Mucosa of rectum (tissue), 2 donors: ENCODE results near the gene LHPP.

Experiments used
- H3K27ac ChIP-seq, 2 donors: one replicate each; pipeline ENCODE4 v1.7.0; 2013; ENCODE audit warnings: inconsistent platforms in 2 of 2, low read depth in 2 of 2, low read length in 2 of 2
- H3K27me3 ChIP-seq, 2 donors: one replicate each; pipeline ENCODE4 v1.7.0; 2013; ENCODE audit warnings: low read length in 2 of 2; ENCODE audit not compliant: control insufficient read depth in 2 of 2, insufficient read depth in 2 of 2
- H3K36me3 ChIP-seq, 2 donors: one replicate each; pipeline ENCODE4 v1.7.0; 2013; ENCODE audit warnings: low read length in 2 of 2; ENCODE audit not compliant: control insufficient read depth in 2 of 2, insufficient read depth in 2 of 2
- H3K4me1 ChIP-seq, 2 donors: one replicate each; pipeline ENCODE4 v1.7.0; 2013; ENCODE audit warnings: low read length in 2 of 2, mild to moderate bottlenecking in 1 of 2; ENCODE audit not compliant: control insufficient read depth in 2 of 2, insufficient read depth in 2 of 2
- H3K4me3 ChIP-seq, 2 donors: one replicate each; pipeline ENCODE4 v1.7.0; 2013; ENCODE audit warnings: low read length in 2 of 2
- H3K9ac ChIP-seq, 2 donors: one replicate each; pipeline ENCODE4 v1.7.0; 2013; ENCODE audit warnings: low read length in 2 of 2, low read depth in 1 of 2, mild to moderate bottlenecking in 1 of 2
- H3K9me3 ChIP-seq, 2 donors: one replicate each; pipeline ENCODE4 v1.7.0; 2013; ENCODE audit warnings: low read length in 2 of 2; ENCODE audit not compliant: control insufficient read depth in 2 of 2
- donor health status: healthy.
- donor health status: Normal muscosa, but diverticular disease.

LHPP gene

GRCh38 chr10:124611738-124612137 is 150.1 kb downstream of the LHPP start:
- Histone ChIP-seq H3K4me3 (no peak overlapping the region), H3K27me3 (no peaks in the 10 kb centered on the region), H3K9ac (no peak overlapping the region), H3K4me1 (no peaks in the 10 kb centered on the region), H3K36me3 (no peaks in the 10 kb centered on the region), H3K27ac (no peak overlapping the region), H3K9me3 (no peaks in the 10 kb centered on the region)

DNA sequence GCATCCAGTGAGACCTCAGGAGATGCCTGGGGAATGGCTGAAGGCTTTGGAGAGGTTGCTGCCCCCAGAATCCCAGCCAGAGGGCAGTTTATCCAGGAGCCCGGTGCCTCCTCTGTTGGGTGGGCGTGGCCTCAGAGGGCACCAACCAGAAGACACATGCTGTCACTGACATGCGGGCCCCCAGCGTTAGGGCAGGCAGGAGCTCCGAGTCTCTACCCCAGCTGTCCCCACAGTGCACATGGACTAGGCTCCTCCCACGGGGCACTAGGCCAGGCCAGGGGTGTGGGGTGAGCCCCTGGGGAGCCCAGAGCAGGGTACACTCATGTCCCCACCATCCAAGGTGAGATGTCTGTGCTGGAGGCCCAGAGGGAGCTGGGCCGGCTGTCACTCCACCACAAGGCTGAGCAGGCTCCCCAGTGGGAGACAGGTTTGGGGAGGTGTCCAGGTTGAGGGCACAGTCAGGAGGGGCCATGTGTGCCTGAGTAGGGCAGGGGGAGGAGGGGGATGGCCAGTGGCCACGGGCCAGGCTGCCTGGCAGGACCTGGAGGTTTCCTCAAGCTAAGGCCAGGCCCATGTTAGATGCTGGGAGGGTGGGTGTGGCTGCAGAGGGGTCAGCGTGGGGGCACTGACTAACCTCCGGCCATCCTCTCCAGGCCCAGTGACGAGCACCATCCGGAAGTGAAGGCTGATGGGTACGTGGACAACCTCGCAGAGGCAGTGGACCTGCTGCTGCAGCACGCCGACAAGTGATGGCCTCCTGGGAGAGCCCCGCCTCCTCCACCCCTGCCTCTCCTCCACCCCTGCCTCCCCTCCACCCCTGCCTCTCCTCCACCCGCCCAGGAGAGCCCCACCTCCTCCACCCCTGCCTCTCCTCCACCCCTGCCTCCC is 151.2 kb downstream of the LHPP start:
- no peaks in the 10 kb centered on the region for H3K4me1 ChIP-seq
- peak overlapping the region in 1 of 2 donors; percentile 16 for H3K27ac ChIP-seq
- H3K27me3 ChIP-seq: no peaks in the 10 kb centered on the region
- no peak overlapping the region for H3K9ac ChIP-seq
- H3K4me3 ChIP-seq: no peak overlapping the region
- peaks cover 2 to 7% of the 10 kb centered on the region in 2 donors for H3K36me3 ChIP-seq
- H3K9me3 ChIP-seq: no peaks in the 10 kb centered on the region

DNA sequence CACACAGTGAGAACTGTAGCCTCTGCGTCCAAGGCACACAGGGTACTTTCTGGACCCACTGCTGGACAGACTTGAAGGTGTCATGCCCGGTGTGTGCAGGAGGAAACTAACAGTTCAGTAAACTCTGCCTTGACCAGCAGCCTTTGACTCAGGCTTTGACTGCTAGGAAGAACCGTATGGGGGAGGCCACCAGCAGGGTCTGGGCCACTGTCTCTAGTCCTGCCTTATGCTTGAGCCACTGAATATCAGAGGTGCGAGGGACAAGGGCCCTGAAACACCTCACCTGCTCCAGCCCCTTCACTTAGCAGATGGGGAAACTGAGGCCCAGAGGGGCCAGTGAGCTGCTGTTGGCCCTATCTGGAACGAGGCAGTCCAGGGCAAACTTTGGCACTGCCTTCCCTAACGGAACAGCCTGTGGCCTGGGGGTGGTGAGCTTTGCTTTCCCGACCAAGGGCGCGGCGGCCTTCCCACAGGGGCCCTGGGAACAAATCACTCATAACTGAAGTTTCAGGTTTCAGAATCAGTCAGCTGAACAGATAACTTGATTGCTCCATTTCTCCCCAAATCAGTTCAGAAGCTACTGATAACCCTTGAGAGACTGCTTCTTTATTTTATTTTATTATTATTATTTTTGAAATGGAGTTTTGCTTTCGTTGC is 152.5 kb downstream of the LHPP start:
- Histone ChIP-seq H3K27me3 (no peaks in the 10 kb centered on the region), H3K36me3 (peaks cover 5 to 7% of the 10 kb centered on the region in 2 donors), H3K9ac (no peak overlapping the region), H3K4me1 (peaks cover under 1 to 6% of the 10 kb centered on the region in 2 donors), H3K4me3 (no peak overlapping the region), H3K27ac (no peak overlapping the region), H3K9me3 (no peaks in the 10 kb centered on the region)

DNA sequence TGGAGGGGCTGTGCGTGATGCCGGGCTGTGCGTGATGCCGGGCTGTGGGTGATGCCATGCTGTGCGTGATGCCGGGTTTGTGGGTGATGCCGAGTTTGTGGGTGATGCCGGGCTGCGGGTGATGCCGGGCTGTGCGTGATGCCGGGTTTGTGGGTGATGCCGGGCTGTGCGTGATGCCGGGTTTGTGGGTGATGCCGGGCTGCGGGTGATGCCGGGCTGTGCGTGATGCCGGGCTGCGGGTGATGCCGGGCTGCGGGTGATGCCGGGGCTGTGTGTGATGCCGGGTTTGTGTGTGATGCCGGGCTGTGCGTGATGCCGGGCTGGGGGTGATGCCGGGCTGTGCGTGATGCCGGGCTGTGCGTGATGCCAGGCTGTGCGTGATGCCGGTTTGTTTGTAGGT is 153.6 kb downstream of the LHPP start:
- Histone ChIP-seq H3K9me3 (no peaks in the 10 kb centered on the region), H3K36me3 (peaks cover 5 to 7% of the 10 kb centered on the region in 2 donors), H3K4me1 (peaks cover 7 to 13% of the 10 kb centered on the region in 2 donors), H3K27ac (no peak overlapping the region), H3K4me3 (no peak overlapping the region), H3K27me3 (no peaks in the 10 kb centered on the region), H3K9ac (no peak overlapping the region)

DNA sequence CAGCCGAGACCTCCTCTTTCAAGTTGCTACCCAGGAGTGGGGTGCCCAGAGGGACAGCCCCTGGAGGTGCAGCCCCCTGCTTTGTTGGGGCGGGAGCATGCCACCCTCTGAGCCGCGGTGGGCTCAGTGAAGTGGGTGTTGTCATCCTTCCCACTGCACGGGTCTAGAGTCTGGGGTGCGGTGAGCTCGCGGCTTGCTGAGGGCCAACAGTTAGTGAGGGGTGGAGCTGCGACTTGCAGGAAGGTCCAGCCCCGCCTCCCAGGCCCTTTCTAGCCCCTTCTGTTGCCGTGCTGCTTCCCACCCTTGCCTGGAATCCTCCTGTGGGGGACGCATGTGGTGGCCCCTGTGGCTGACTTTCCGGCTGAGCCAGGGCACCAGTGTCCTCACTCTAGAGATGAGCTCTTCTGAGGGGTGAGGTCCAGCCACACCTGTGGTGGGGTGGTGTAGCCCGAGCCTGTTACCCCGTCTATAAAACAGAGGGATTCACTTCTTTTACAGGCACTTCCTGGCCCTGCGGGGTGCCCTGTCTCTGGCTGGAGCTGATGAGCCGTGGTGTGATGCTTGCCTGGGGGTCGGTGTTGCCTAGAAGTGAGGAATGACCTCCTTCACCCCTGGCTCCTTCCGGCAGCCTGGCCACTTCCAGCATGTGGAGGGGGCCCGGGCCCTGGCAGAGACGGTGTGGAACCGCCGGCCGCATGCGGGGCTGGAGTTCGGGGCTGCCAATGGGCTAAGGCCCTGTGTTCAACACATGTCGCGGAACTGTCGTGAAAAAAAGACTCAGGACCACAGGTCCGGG is 154.6 kb downstream of the LHPP start:
- peaks cover 6 to 7% of the 10 kb centered on the region in 2 donors for H3K36me3 ChIP-seq
- no peak overlapping the region for H3K4me3 ChIP-seq
- H3K9ac ChIP-seq: no peak overlapping the region
- H3K27ac ChIP-seq: no peak overlapping the region
- no peaks in the 10 kb centered on the region for H3K9me3 ChIP-seq
- peaks cover 7 to 13% of the 10 kb centered on the region in 2 donors for H3K4me1 ChIP-seq
- H3K27me3 ChIP-seq: no peaks in the 10 kb centered on the region

GRCh38 chr10:124616836-124617130 is 155.2 kb downstream of the LHPP start:
- no peak overlapping the region for H3K9ac ChIP-seq
- H3K36me3 ChIP-seq: peaks cover 7% of the 10 kb centered on the region in 2 donors
- H3K4me1 ChIP-seq: peaks cover 7 to 13% of the 10 kb centered on the region in 2 donors
- no peak overlapping the region for H3K4me3 ChIP-seq
- no peak overlapping the region for H3K27ac ChIP-seq
- H3K27me3 ChIP-seq: no peaks in the 10 kb centered on the region
- no peaks in the 10 kb centered on the region for H3K9me3 ChIP-seq

GRCh38 chr10:124618470-124619073 is 156.9 kb downstream of the LHPP start:
- Histone ChIP-seq H3K27me3 (no peaks in the 10 kb centered on the region), H3K27ac (peak overlapping the region in 1 of 2 donors; percentile 68), H3K9me3 (no peaks in the 10 kb centered on the region), H3K36me3 (peaks cover 10 to 19% of the 10 kb centered on the region in 2 donors), H3K9ac (no peak overlapping the region), H3K4me1 (peaks cover 7 to 13% of the 10 kb centered on the region in 2 donors), H3K4me3 (no peak overlapping the region)

- H3K27ac ChIP-seq: peak overlapping the region in 1 of 2 donors; percentile 68
Measured at GRCh38 chr10:124619195-124619594, 157.6 kb downstream of the LHPP start.

GRCh38 chr10:124619802-124620490 is 158.3 kb downstream of the LHPP start:
- Histone ChIP-seq H3K36me3 (peaks cover 10 to 26% of the 10 kb centered on the region in 2 donors), H3K27ac (peak overlapping the region in 1 of 2 donors; percentile 68), H3K27me3 (no peaks in the 10 kb centered on the region), H3K9ac (no peak overlapping the region), H3K4me1 (peaks cover 9 to 13% of the 10 kb centered on the region in 2 donors), H3K4me3 (peak overlapping the region in 1 of 2 donors; percentile 20), H3K9me3 (no peaks in the 10 kb centered on the region)

More at GRCh38 chr10:124619195-124619594, 157.6 kb downstream of the LHPP start:
- peaks cover 10 to 23% of the 10 kb centered on the region in 2 donors for H3K36me3 ChIP-seq
- no peaks in the 10 kb centered on the region for H3K9me3 ChIP-seq
- no peak overlapping the region for H3K9ac ChIP-seq
- no peaks in the 10 kb centered on the region for H3K27me3 ChIP-seq
- peaks cover 7 to 13% of the 10 kb centered on the region in 2 donors for H3K4me1 ChIP-seq
- H3K4me3 ChIP-seq: peak overlapping the region in 1 of 2 donors; percentile 20
